22Rv1 (cell line): ENCODE measurements around the gene DGKI.

Experiments used
- H3K27ac ChIP-seq: fragments of 450-650 bp; 2 replicates; pipeline ENCODE4 v1.5.1; 2017
- ZFX ChIP-seq: fragments of 450-650 bp; IDR thresholded peaks from 2 replicates; pipeline ENCODE4 v1.6.1; 2017; ENCODE audit warnings: antibody characterized with exemption, borderline replicate concordance
- TF ChIP-seq, protein P1 (sequence below): fragments of 450-650 bp; IDR thresholded peaks from 2 replicates; pipeline ENCODE4 v1.5.1; 2017; ENCODE audit warnings: mild to moderate bottlenecking

Gene DGKI

DNA sequence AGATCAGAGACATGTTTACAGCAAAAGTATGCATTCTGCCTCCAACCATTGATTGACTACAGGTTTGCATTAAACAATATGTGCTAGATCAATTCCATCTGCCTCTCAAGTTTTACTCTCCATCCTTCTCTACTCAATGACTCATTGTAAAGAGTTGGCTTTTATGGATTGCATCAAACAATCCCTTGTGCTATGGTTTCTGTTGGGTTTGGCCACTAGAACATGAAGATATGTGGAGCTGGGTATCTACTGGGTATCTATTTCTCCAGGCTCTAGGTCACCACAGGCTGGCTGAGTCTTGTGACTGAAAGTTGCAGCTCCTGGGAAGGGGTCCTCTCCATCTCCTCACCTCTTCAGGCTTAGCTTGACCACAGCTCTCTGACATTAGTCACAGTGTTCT, 204.7 kb downstream of the DGKI start:
- TF ChIP-seq, protein P1, sequence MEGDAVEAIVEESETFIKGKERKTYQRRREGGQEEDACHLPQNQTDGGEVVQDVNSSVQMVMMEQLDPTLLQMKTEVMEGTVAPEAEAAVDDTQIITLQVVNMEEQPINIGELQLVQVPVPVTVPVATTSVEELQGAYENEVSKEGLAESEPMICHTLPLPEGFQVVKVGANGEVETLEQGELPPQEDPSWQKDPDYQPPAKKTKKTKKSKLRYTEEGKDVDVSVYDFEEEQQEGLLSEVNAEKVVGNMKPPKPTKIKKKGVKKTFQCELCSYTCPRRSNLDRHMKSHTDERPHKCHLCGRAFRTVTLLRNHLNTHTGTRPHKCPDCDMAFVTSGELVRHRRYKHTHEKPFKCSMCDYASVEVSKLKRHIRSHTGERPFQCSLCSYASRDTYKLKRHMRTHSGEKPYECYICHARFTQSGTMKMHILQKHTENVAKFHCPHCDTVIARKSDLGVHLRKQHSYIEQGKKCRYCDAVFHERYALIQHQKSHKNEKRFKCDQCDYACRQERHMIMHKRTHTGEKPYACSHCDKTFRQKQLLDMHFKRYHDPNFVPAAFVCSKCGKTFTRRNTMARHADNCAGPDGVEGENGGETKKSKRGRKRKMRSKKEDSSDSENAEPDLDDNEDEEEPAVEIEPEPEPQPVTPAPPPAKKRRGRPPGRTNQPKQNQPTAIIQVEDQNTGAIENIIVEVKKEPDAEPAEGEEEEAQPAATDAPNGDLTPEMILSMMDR: no peak
- TF ChIP-seq ZFX: no peak
- no peak overlapping the region for H3K27ac ChIP-seq

DNA sequence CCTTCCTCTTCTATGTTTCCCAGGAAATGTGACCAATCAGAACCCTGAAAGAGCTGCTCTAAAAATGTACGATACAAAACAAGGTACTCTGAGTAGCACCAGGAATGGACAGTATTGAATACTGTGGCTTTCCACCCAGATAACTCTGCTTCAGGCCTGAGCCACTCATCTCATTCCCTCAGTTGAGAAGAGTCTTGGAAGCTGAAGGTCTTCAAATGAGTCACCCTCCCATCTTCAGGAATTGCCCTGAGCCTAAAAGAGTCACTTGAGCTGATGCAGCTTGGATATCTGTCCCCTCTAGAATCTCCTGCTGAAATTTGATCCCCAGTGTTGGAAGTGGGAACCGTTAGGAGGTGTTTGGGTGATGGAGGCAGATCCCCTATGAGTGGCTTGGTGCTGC, 210.4 kb downstream of the DGKI start:
- TF ChIP-seq, protein P1: no peak
- TF ChIP-seq ZFX: no peak
- H3K27ac ChIP-seq: no peak overlapping the region

DNA sequence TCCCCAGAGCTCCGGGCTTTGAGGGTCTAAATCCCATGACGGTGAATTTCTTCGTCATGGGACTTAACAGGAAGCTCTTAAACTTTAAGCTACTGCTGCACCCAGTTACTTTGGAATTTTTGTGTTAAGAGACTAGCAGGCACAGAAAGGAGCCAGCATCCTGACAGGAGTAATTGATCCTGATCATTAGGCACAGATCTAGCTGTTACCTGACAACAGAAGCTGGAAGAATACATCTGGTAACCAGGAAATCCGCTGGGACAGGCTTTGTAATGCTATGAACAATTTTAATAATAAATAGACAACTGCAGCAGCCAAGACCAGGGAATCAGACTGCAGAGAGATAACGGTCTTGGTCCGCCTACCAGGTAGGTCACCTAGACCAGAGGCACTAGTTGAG, 210.9 kb downstream of the DGKI start:
- TF ChIP-seq, protein P1: no peak
- TF ChIP-seq ZFX: no peak

DNA sequence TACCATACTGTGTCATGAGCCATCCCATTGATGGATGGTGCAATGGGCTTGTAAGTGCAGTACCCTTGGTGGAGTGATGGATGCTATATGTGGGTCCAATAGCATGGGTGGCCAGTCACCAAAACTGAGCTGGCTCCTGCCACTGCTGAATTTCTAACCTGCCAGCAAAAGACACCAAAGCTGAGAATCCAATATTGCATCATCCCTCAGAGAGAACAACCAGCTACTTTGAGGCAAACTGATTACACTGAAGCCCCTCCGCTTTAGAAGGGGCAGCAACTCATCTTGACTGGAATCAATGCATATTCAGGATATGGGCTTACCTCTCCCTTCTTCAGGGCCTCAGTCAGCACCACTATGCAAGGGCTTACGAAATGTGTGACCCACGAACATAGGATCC, 211.6 kb downstream of the DGKI start:
- TF ChIP-seq, protein P1: no peak
- TF ChIP-seq ZFX: no peak
- H3K27ac ChIP-seq: no peak overlapping the region

More for the DNA sequence above, 210.9 kb downstream of the DGKI start:
- H3K27ac ChIP-seq: no peak overlapping the region

DNA sequence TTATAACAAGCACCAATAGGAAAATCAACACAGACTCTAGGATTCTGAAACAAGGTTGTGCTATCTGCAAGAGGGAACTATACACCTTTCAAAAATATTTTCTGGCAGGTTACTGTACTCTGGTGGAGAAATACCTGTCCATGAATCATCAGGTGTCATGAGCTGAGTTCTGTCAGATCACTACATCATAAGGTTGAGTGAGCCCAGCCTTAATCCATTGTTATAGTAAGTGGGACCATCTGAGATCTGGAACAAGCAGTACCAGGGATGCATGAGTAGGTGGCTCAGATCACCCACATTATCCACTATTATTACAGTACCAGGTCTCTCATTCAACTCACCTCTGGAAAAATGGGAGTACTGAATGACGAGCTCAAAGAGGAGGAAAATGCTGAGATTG, 212.4 kb downstream of the DGKI start:
- H3K27ac ChIP-seq: no peak overlapping the region
- TF ChIP-seq ZFX: no peak
- TF ChIP-seq, protein P1: no peak

DNA sequence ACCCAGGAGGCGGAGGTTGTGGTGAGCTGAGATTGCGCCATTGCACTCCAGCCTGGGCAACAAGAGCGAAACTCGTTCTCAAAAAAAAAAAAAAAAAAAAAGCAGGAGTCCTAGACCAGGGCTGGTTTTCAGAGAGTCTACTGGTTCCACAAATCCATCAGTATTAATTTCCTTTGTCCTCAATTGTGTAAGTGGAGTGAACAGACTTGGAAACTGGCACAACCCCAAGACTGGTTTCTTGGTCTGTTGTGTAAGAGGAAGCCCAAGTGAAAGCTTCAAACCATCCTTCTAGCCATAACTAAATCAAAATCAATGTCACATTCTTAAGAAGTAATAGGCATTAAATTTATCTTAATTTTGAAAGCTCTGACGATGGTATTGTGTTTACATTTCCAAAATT, 213.6 kb downstream of the DGKI start:
- no peak overlapping the region for H3K27ac ChIP-seq

DNA sequence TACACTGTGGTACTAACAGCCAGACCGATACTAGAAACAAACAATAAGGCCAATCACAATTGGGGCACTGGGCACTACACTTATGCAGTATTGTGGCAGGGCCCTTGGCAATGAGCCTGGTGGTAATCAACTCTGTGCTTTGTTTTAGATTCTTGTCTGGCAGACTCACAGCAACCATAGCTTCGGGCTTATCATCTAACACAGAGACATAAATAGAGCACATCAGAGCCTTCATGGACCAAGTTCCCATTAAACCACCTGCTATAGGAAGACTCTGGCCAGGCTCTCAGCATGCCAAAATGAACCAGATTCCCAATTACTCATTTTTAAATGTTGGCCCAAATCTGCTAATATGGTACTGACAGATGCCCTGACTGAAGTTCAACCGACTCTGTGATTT, 218.6 kb downstream of the DGKI start:
- no peak overlapping the region for H3K27ac ChIP-seq
- no peak for TF ChIP-seq ZFX
- TF ChIP-seq, protein P1: no peak

More for the DNA sequence above, 213.6 kb downstream of the DGKI start:
- TF ChIP-seq, protein P1: no peak
- no peak for TF ChIP-seq ZFX
